HepG2 (cell line): ENCODE data around the gene BMP8B.

Experiments
- CEBPZ ChIP-seq: IDR thresholded peaks from 2 replicates; pipeline ENCODE4 v1.6.1; 2012; ENCODE audit warnings: low read length, improper control_type of control experiment
- ELF4 ChIP-seq: sonication (generic); formaldehyde crosslinking; IDR thresholded peaks from 2 replicates; pipeline ENCODE4 v1.5.0; 2020; ENCODE audit warnings: missing genetic modification reagents, mild to moderate bottlenecking, moderate library complexity, borderline replicate concordance
- ETS1 ChIP-seq: sonication (generic); formaldehyde crosslinking; IDR thresholded peaks from 2 replicates; pipeline ENCODE4 v1.4.0; 2020; ENCODE audit warnings: missing genetic modification reagents
- GATAD2A ChIP-seq: IDR thresholded peaks from 2 replicates; pipeline ENCODE4 v1.6.1; 2016
- GTF2F1 ChIP-seq: fragments of 150-350 bp; IDR thresholded peaks from 2 replicates; pipeline ENCODE4 v1.6.1; 2014; ENCODE audit warnings: low read length
- MAFG ChIP-seq: sonication (generic); formaldehyde crosslinking; IDR thresholded peaks from 2 replicates; pipeline ENCODE4 v1.5.1; 2020; ENCODE audit warnings: mild to moderate bottlenecking, missing genetic modification reagents
- MTA1 ChIP-seq: sonication (generic); formaldehyde crosslinking; IDR thresholded peaks from 2 replicates; pipeline ENCODE4 v1.4.0; 2020; ENCODE audit warnings: missing genetic modification reagents, mild to moderate bottlenecking, borderline replicate concordance
- MYNN ChIP-seq: sonication (generic); formaldehyde crosslinking; IDR thresholded peaks from 2 replicates; pipeline ENCODE4 v1.4.0; 2020; ENCODE audit warnings: mild to moderate bottlenecking, low read depth, missing genetic modification reagents
- NCOA1 ChIP-seq: sonication (generic); formaldehyde crosslinking; IDR thresholded peaks from 2 replicates; pipeline ENCODE4 v1.9.0; 2021; ENCODE audit warnings: missing genetic modification reagents
- PRMT3 ChIP-seq: sonication (generic); formaldehyde crosslinking; IDR thresholded peaks from 2 replicates; pipeline ENCODE4 v1.8.1; 2022; ENCODE audit warnings: low read depth, mild to moderate bottlenecking, moderate library complexity, missing genetic modification reagents, borderline replicate concordance
- RFX5 ChIP-seq: IDR thresholded peaks from 2 replicates; pipeline ENCODE4 v1.6.1; 2011; ENCODE audit warnings: low read depth, low read length, improper control_type of control experiment
- ZNF317 ChIP-seq: sonication (generic); formaldehyde crosslinking; IDR thresholded peaks from 2 replicates; pipeline ENCODE4 v1.5.0; 2020; ENCODE audit warnings: mild to moderate bottlenecking, missing genetic modification reagents
- ZNF556 ChIP-seq: sonication (generic); formaldehyde crosslinking; IDR thresholded peaks from 2 replicates; pipeline ENCODE4 v1.4.0; 2020; ENCODE audit warnings: mild to moderate bottlenecking, missing genetic modification reagents, borderline replicate concordance

DNA sequence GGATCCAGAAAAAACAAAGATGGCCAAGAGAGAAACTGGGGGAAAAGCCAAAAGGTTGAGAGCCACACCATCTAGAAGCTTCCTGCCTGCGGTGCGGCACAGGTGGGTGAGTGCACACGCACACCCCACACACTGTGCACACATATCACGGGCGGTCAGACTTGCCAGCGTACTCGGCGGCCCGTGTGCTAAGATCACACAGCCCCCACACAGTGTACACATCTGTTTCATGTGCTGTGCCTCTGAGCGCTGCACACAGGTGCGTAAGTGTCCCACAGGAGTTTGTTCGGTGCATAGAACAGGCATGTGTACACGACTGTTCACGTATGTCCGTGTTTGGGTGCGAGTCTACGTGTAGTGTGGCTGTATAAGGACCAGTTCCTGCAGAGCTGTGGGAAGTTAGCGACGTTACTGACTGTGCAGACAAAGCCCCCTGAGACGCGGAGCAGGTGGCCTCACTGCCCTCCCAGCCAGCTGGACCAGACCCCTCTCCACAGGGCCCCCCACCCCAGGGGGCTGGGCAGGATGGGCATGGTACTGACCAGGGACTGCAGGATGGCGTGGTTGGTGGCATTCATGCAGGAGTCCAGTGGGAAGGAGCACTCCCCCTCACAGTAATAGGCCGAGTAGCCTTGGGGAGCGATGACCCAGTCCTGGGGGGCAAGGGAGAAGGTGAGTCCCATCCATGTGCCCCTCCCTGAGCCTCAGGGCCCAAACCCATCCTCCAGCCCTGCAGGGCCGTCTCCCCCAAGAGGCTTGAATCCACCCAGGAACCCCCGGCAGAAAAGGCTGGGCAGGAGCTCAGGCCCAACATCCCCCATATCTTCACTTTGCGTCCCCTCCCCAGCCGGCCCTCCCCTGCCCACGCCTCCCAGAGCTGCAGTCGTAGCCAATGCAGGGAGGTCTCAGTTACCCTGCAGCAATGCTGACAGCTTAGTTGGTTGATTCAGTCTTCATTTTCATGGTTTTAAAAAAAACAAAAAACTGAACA lies 25.8 kb downstream of the BMP8B start:
- TF ChIP-seq PRMT3 (CRISPR knock-in tag) (no peak), ELF4 (no peak), ETS1 (CRISPR knock-in tag) (no peak), GTF2F1 (no peak), MYNN (CRISPR knock-in tag) (no peak), CEBPZ (no peak), MAFG (CRISPR knock-in tag) (no peak), RFX5 (no peak), NCOA1 (no peak), ZNF556 (CRISPR knock-in tag) (no peak), GATAD2A (CRISPR knock-in tag) (no peak), ZNF317 (CRISPR knock-in tag) (no peak), MTA1 (CRISPR knock-in tag) (no peak)
